Measurements from ENCODE around the gene CNEP1R1. TPM values are rescaled to one million over a fixed set of nuclear protein-coding genes. Genes with fewer than 3 reads are reported as not detected.
A peak's percentile ranks its signal among the peaks of the same experiment; 100 is the strongest.

Gene CNEP1R1
- total RNA-seq, 1 experiment from 2014 or later: 10.5 TPM

DNA sequence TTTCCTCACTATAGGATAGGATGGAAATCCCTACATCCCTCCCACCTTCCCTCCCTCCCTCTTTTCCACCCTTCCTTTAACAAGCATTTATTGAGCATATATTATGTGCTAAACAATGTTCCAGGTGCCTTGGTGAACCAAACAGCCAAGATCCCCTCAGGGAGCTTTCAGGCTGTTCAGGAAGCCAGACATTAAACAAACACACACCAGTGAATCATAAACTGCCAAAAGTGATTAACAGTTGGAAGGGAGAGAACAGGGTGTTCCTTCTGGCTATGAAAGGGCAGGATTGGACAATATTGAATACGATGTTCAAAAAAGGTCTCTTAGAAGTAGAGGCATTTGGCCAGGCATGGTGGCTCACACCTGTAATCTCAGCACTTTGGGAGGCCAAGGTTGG, 22.8 kb upstream of the CNEP1R1 start:
- no peak overlapping the region for H3K4me3 ChIP-seq (ENCODE audit: low read length)
- intact Hi-C loops (cut with micrococcal nuclease): no loop called here
- no peak overlapping the region for H2AFZ ChIP-seq (ENCODE audit: low read length)
- H3K36me3 ChIP-seq (ENCODE audit: low read depth, low read length): no peaks in the 10 kb centered on the region
- no peaks in the 10 kb centered on the region for H3F3A ChIP-seq (ENCODE audit: low read length, unreplicated experiment)
- H3K27me3 ChIP-seq (ENCODE audit: low read length): peaks cover 14% of the 10 kb centered on the region
- DNase-seq (peak; percentile 7), ATAC-seq (no peak)
- H3K9me2 ChIP-seq (replicated peaks; ENCODE audit: low read length): no peaks in the 10 kb centered on the region
- H3K4me2 ChIP-seq (ENCODE audit: low read length): no peak overlapping the region
- no peaks in the 10 kb centered on the region for H4K20me1 ChIP-seq (ENCODE audit: low read length)
- H3K9ac ChIP-seq (ENCODE audit: low read length): no peak overlapping the region
- BruUV-seq (replicated peaks): no TSS peak
- ChIA-PET POLR2A (ENCODE audit: unreplicated experiment) (no interaction called here), CTCF (no interaction called here)
- H3K9me3 ChIP-seq (ENCODE audit: low read length): no peaks in the 10 kb centered on the region
- H3K27ac ChIP-seq (ENCODE audit: low read length): no peak overlapping the region
- H3K79me2 ChIP-seq (ENCODE audit: low read length): no peaks in the 10 kb centered on the region
- no peaks in the 10 kb centered on the region for H3K4me1 ChIP-seq (ENCODE audit: insufficient read depth, low read length)
- TF ChIP-seq, protein P1, sequence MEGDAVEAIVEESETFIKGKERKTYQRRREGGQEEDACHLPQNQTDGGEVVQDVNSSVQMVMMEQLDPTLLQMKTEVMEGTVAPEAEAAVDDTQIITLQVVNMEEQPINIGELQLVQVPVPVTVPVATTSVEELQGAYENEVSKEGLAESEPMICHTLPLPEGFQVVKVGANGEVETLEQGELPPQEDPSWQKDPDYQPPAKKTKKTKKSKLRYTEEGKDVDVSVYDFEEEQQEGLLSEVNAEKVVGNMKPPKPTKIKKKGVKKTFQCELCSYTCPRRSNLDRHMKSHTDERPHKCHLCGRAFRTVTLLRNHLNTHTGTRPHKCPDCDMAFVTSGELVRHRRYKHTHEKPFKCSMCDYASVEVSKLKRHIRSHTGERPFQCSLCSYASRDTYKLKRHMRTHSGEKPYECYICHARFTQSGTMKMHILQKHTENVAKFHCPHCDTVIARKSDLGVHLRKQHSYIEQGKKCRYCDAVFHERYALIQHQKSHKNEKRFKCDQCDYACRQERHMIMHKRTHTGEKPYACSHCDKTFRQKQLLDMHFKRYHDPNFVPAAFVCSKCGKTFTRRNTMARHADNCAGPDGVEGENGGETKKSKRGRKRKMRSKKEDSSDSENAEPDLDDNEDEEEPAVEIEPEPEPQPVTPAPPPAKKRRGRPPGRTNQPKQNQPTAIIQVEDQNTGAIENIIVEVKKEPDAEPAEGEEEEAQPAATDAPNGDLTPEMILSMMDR (conservative IDR thresholded peaks at IDR 0.05; ENCODE audit: low read depth, low read length): no peak
- TF ChIP-seq EZH2phosphoT487 (IDR thresholded peaks at IDR 0.05; ENCODE audit: borderline replicate concordance, low read length) (no peak), EZH2 (IDR thresholded peaks at IDR 0.05; ENCODE audit: low read length, unreplicated experiment) (no peak)

DNA sequence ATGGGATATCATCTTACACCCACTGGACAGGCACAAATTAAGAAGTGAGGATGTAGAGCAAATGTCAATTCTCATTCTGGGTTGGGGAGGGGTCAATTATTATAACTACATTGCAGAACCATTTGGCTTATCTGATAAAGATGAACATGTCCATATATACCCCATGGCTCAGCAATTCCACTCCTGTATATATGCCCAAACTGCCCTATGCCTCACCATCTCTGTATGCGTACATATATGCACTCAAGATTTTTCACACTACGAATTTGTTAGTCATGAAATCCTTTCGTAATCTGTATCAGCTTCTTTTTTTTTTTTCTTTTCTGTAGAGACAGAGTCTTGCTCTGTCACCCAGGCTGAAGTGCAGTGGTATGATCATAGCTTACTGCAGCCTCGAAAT, 20.8 kb upstream of the CNEP1R1 start:
- CTCF ChIA-PET: no interaction called here
- Histone ChIP-seq H3K4me2 (ENCODE audit: low read length) (no peak overlapping the region), H3K27ac (ENCODE audit: low read length) (no peak overlapping the region), H3K9me2 (replicated peaks; ENCODE audit: low read length) (no peaks in the 10 kb centered on the region), H3K79me2 (ENCODE audit: low read length) (no peaks in the 10 kb centered on the region), H3K36me3 (ENCODE audit: low read depth, low read length) (no peaks in the 10 kb centered on the region), H3K27me3 (ENCODE audit: low read length) (peaks cover 3% of the 10 kb centered on the region), H3K4me3 (ENCODE audit: low read length) (no peak overlapping the region), H3K9ac (ENCODE audit: low read length) (no peak overlapping the region), H4K20me1 (ENCODE audit: low read length) (no peaks in the 10 kb centered on the region), H3F3A (ENCODE audit: low read length, unreplicated experiment) (no peaks in the 10 kb centered on the region), H3K9me3 (ENCODE audit: low read length) (no peaks in the 10 kb centered on the region), H3K4me1 (ENCODE audit: insufficient read depth, low read length) (no peaks in the 10 kb centered on the region), H2AFZ (ENCODE audit: low read length) (no peak overlapping the region)
- TF ChIP-seq EZH2phosphoT487 (IDR thresholded peaks at IDR 0.05; ENCODE audit: borderline replicate concordance, low read length) (no peak), EZH2 (IDR thresholded peaks at IDR 0.05; ENCODE audit: low read length, unreplicated experiment) (no peak)
- TF ChIP-seq, protein P1 (conservative IDR thresholded peaks at IDR 0.05; ENCODE audit: low read depth, low read length): no peak
- BruUV-seq (replicated peaks): no TSS peak
- DNase-seq (no peak), ATAC-seq (no peak)
- POLR2A ChIA-PET (ENCODE audit: unreplicated experiment): no interaction called here
- intact Hi-C loops (cut with micrococcal nuclease): no loop called here

DNA sequence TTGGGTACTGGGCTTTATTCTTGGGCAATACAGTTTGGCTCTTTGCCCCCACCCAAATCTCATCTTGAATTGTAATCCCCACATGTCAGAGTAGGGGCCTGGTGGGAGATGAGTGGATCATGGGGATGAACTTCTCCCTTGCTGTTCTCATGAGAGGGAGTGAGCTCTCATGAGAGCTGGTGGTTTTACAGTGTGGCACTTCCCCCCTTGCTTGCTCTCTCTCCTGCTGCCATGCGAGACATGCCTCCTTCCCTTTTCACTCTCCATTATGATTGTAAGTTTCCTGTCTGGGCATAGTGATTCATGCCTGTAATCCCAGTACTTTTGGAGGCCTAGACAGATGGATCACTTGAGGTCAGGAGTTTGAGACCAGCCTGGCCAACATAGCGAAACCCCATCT, 18.1 kb upstream of the CNEP1R1 start:
- Histone ChIP-seq H3K27me3 (ENCODE audit: low read length) (no peaks in the 10 kb centered on the region; the same call in 1 of the 2 replicates), H3F3A (ENCODE audit: low read length, unreplicated experiment) (no peaks in the 10 kb centered on the region), H3K4me3 (ENCODE audit: low read length) (no peak overlapping the region), H3K36me3 (ENCODE audit: low read depth, low read length) (no peaks in the 10 kb centered on the region), H3K4me2 (ENCODE audit: low read length) (no peak overlapping the region), H3K4me1 (ENCODE audit: insufficient read depth, low read length) (no peaks in the 10 kb centered on the region), H3K79me2 (ENCODE audit: low read length) (no peaks in the 10 kb centered on the region), H3K27ac (ENCODE audit: low read length) (no peak overlapping the region), H4K20me1 (ENCODE audit: low read length) (no peaks in the 10 kb centered on the region), H2AFZ (ENCODE audit: low read length) (no peak overlapping the region), H3K9ac (ENCODE audit: low read length) (no peak overlapping the region), H3K9me2 (replicated peaks; ENCODE audit: low read length) (no peaks in the 10 kb centered on the region), H3K9me3 (ENCODE audit: low read length) (no peaks in the 10 kb centered on the region)
- TF ChIP-seq, protein P1 (conservative IDR thresholded peaks at IDR 0.05; ENCODE audit: low read depth, low read length): no peak
- TF ChIP-seq EZH2phosphoT487 (IDR thresholded peaks at IDR 0.05; ENCODE audit: borderline replicate concordance, low read length) (no peak), EZH2 (IDR thresholded peaks at IDR 0.05; ENCODE audit: low read length, unreplicated experiment) (no peak)
- ATAC-seq (no peak), DNase-seq (no peak)
- ChIA-PET CTCF (no interaction called here), POLR2A (ENCODE audit: unreplicated experiment) (no interaction called here)
- intact Hi-C loops (cut with micrococcal nuclease): no loop called here
- no TSS peak for BruUV-seq (replicated peaks)
